ENCODE measurements around the gene C19orf12. TPM values are rescaled to one million over a fixed set of nuclear protein-coding genes. Genes with fewer than 3 reads are reported as not detected.
A peak's percentile ranks its signal among the peaks of the same experiment; 100 is the strongest.

The C19orf12 gene
- total RNA-seq, 1 experiment from 2014 or later, result 10.0 TPM

- BruUV-seq (replicated peaks), result TSS peak; percentile 79
- RAD21 ChIA-PET (ENCODE audit: low non-redundant PET in 1 of 2, low total read pairs in 2 of 2, uncharacterized antibody in 2 of 2, unreplicated experiment in 2 of 2), result interaction anchor here (1.0 to 1.4 kb wide), 2 partner anchors 105 to 106 kb away, joined by 6 to 7 read pairs; no protein-coding TSS in a partner anchor
- no peaks in the 10 kb centered on the region for H3K9me3 ChIP-seq (ENCODE audit: control insufficient read depth in 1 of 2, insufficient read depth in 1 of 2, low read depth in 1 of 2, low read length in 2 of 2)
- H3K4me1 ChIP-seq (ENCODE audit: control insufficient read depth in 1 of 2, insufficient read depth in 2 of 2, low read length in 2 of 2), result peaks cover 10% of the 10 kb centered on the region in 2 experiments
- DNase-seq (ENCODE audit: low read depth, low spot score) (no peak), ATAC-seq (peak; percentile 27)
- no peak overlapping the region for H2AFZ ChIP-seq (ENCODE audit: low read depth, low read length, poor library complexity, severe bottlenecking)
- H4K20me1 ChIP-seq (ENCODE audit: insufficient read depth), result no peaks in the 10 kb centered on the region
- POLR2A ChIA-PET, result interaction anchor here (0.7 to 1.1 kb wide), 3 partner anchors 104 to 129 kb away, joined by 3 to 5 read pairs (median 4); partner anchors contain the start of gene POP4
- H3K79me2 ChIP-seq (ENCODE audit: insufficient read depth, low read length), result peaks cover 10% of the 10 kb centered on the region
- H3K36me3 ChIP-seq (ENCODE audit: control insufficient read depth in 1 of 2, insufficient read depth in 2 of 2, low read length in 2 of 2), result no peaks in the 10 kb centered on the region
- peak overlapping the region; percentile 92 for H3K27ac ChIP-seq (ENCODE audit: low read depth, low read length)
- H3K4me2 ChIP-seq (ENCODE audit: low read length), result peak overlapping the region; percentile 97
- peak overlapping the region; percentile 94 for H3K9ac ChIP-seq (ENCODE audit: low read length)
- TF ChIP-seq RAD21 (IDR thresholded peaks at IDR 0.05; ENCODE audit: low read depth) (no peak), YY1 (IDR thresholded peaks at IDR 0.05; ENCODE audit: extremely low read depth, insufficient replicate concordance, low read depth, low read length) (no peak), CBX3 (IDR thresholded peaks at IDR 0.05; ENCODE audit: low read depth) (no peak), SIN3A (IDR thresholded peaks at IDR 0.05; ENCODE audit: low read depth) (no peak), ZNF274 (IDR thresholded peaks at IDR 0.05; ENCODE audit: low read depth, low read length) (no peak), POLR2AphosphoS5 (IDR thresholded peaks at IDR 0.05; ENCODE audit: low read depth, low read length) (no peak), ZBTB33 (IDR thresholded peaks at IDR 0.05; ENCODE audit: extremely low read depth, insufficient replicate concordance, low read length) (no peak), EZH2 (IDR thresholded peaks at IDR 0.05) (no peak), FOSL1 (IDR thresholded peaks at IDR 0.05; ENCODE audit: low read depth) (0 out of 2 replicates have a peak, but pooled peaks have one; percentile 27), SRF (IDR thresholded peaks at IDR 0.05; ENCODE audit: low read depth) (no peak), ELF1 (IDR thresholded peaks at IDR 0.05; ENCODE audit: borderline replicate concordance, low read depth) (no peak), CEBPB (IDR thresholded peaks at IDR 0.05; ENCODE audit: low read depth) (no peak), JUND (IDR thresholded peaks at IDR 0.05) (peak; percentile 32; the same call in 1 of the 2 replicates), REST (IDR thresholded peaks at IDR 0.05; ENCODE audit: low read depth) (no peak), EZH2phosphoT487 (IDR thresholded peaks at IDR 0.05; ENCODE audit: borderline replicate concordance) (no peak), TCF7L2 (IDR thresholded peaks at IDR 0.05; ENCODE audit: borderline replicate concordance, extremely low read depth, insufficient read depth, insufficient read length) (no peak), POLR2A (IDR thresholded peaks at IDR 0.05; ENCODE audit: borderline replicate concordance, extremely low read depth, insufficient read depth, insufficient read length) (no peak), MAX (IDR thresholded peaks at IDR 0.05) (no peak; the same call in 1 of the 2 replicates)
- H3K9me2 ChIP-seq (ENCODE audit: insufficient read depth), result no peaks in the 10 kb centered on the region
- CTCF ChIA-PET, result interaction anchor here (0.5 to 2.7 kb wide), 19 partner anchors 10 to 1922 kb away, joined by 3 to 44 read pairs (median 5); partner anchors contain the start of genes PLEKHF1 and POP4
- intact Hi-C loops (cut with micrococcal nuclease), result loop anchor here (1.0 to 5.0 kb wide), 3 partner anchors 22 to 249 kb away; no protein-coding TSS in a partner anchor
- peak overlapping the region; percentile 80 to 96 for H3K4me3 ChIP-seq (replicated peaks in 1 of 2; ENCODE audit: low read depth in 1 of 2, low read length in 2 of 2)
- H3K27me3 ChIP-seq (ENCODE audit: insufficient read depth, low read length), result no peaks in the 10 kb centered on the region
These were observed 880 bp upstream of the C19orf12 start for GRCh38 chr19:29715701-29716581.

Data from HCT116 (cell line).